ENCODE results near the gene SS18.

- no peak for TF ChIP-seq CTCF (IDR thresholded peaks at IDR 0.05)
- TF ChIP-seq EZH2 (IDR thresholded peaks at IDR 0.05; ENCODE audit: borderline replicate concordance, insufficient read depth, low read depth, low read length, poor library complexity, severe bottlenecking) = no peak
Measured at GRCh38 chr18:25982961-25983360, 107.5 kb downstream of the SS18 start.

Measured in B cell (primary cell).